GM12865 (cell line): ENCODE results near the gene NGFR.

ENCODE experiments used
- DNase-seq: peaks from one replicate; pipeline ENCODE4 v3.0.0; 2010; ENCODE audit warnings: low read depth
- H3K4me3 ChIP-seq: 2 replicates; pipeline ENCODE4 v1.5.1; 2011; ENCODE audit warnings: mild to moderate bottlenecking, low read depth, low read length, control low read depth
- CTCF ChIP-seq: IDR thresholded peaks from 2 replicates; pipeline ENCODE4 v1.5.1; 2011; ENCODE audit warnings: low read length, control low read depth, low read depth, inconsistent platforms; ENCODE audit not compliant: insufficient read depth; ENCODE audit errors: missing control alignments

The NGFR gene

GRCh38 chr17:49504369-49504768 lies 9.3 kb downstream of the NGFR start:
- no peak for DNase-seq
- no peak overlapping the region for H3K4me3 ChIP-seq
- no peak for TF ChIP-seq CTCF

GRCh38 chr17:49505854-49506253 lies 10.8 kb downstream of the NGFR start:
- no peak overlapping the region for H3K4me3 ChIP-seq
- TF ChIP-seq CTCF = no peak
- DNase-seq = no peak

- no peak for TF ChIP-seq CTCF
- no peak overlapping the region for H3K4me3 ChIP-seq
- no peak for DNase-seq
Observed at GRCh38 chr17:49506282-49506681, 11.2 kb downstream of the NGFR start.

GRCh38 chr17:49508061-49508865 lies 13.2 kb downstream of the NGFR start:
- no peak for TF ChIP-seq CTCF
- DNase-seq = no peak
- H3K4me3 ChIP-seq = no peak overlapping the region

DNA sequence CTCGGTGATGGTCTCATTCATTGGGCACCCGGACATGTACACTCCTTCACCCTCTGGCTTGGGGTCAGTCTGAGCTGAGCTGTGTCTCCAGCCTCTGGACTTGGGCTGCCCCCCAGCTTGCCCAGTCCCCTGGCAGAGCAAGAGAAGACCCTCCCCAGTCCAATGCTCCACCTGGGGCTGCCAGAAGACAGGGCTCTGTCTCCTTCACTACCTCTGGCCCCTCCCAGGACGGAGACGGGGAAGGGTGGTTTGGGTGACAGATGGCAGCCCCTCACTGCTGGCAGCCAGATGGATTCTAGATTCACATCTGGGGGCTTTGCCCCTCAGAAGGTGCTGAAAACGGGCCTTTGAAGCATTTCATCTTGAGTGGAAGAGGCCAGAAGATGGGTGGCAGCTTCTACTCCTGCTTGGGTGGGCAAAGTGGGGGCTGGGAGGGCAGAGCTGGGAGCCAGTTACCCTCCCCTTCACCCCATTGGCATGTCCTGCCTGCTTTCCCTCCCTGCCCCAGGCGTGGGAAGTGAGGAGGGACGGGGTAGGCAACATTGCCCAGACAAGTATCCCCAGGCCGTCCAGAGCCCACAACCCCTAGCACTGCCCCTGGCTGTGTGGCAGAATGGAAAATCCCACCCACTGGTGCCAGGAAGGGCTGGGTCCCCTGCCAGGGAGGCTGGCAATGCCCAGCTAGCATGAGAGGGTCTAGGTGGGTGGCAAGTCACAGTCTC lies 13.9 kb downstream of the NGFR start:
- DNase-seq = no peak
- no peak overlapping the region for H3K4me3 ChIP-seq
- TF ChIP-seq CTCF = no peak

- no peak for DNase-seq
- no peak overlapping the region for H3K4me3 ChIP-seq
- TF ChIP-seq CTCF = no peak
Observed at GRCh38 chr17:49509588-49509917, 14.5 kb downstream of the NGFR start.
